HG03064 (cell line): ENCODE measurements around the gene STRIP1.
A peak's percentile ranks its signal among the peaks of the same experiment; 100 is the strongest.

Source experiments
- ATAC-seq: cut with Tn5 transposase; IDR thresholded peaks from one replicate; pipeline ENCODE4 v1.9.1; 2021; ENCODE audit warnings: low read depth; ENCODE audit not compliant: unreplicated experiment

Gene STRIP1, protein sequence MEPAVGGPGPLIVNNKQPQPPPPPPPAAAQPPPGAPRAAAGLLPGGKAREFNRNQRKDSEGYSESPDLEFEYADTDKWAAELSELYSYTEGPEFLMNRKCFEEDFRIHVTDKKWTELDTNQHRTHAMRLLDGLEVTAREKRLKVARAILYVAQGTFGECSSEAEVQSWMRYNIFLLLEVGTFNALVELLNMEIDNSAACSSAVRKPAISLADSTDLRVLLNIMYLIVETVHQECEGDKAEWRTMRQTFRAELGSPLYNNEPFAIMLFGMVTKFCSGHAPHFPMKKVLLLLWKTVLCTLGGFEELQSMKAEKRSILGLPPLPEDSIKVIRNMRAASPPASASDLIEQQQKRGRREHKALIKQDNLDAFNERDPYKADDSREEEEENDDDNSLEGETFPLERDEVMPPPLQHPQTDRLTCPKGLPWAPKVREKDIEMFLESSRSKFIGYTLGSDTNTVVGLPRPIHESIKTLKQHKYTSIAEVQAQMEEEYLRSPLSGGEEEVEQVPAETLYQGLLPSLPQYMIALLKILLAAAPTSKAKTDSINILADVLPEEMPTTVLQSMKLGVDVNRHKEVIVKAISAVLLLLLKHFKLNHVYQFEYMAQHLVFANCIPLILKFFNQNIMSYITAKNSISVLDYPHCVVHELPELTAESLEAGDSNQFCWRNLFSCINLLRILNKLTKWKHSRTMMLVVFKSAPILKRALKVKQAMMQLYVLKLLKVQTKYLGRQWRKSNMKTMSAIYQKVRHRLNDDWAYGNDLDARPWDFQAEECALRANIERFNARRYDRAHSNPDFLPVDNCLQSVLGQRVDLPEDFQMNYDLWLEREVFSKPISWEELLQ

GRCh38 chr1:110034451-110035235, at the start of gene STRIP1:
Gene STRIP1, plus strand, starts transcription at chr1:110034624. Its CDS starts 14 bp downstream, at chr1:110034638.
- ATAC-seq: peak; percentile 73

- ATAC-seq: no peak
Observed at GRCh38 chr1:109985247-109986053, 49.0 kb upstream of the STRIP1 start.

GRCh38 chr1:109986054-109986444, 48.4 kb upstream of the STRIP1 start:
- ATAC-seq: no peak

DNA sequence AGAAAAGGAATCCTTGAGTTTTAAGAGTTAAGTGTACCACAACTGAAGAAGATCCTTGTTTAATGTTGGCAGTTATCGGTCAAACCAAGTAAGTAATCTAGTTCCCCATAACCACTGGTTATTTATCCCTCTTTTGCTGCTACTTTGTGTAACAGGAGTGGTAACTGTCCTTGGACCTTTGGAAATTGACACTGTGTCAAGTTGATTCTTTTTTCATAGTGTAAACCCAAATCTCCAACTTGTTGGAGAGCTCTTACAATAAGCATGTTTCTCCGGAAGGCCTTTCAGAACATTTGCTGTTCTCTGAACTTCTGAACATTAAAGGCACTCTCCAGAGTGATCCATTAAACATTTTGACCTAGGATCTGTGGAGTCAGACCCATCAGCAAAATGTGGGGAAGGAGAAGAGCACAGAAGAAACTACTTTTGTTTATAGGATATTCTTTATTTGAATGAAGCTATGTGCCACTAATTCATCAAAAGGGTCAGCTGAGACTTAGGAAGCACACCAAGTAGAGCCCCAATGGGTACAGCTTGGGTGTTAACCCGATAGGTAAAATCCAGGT, 46.0 kb upstream of the STRIP1 start:
- no peak for ATAC-seq

DNA sequence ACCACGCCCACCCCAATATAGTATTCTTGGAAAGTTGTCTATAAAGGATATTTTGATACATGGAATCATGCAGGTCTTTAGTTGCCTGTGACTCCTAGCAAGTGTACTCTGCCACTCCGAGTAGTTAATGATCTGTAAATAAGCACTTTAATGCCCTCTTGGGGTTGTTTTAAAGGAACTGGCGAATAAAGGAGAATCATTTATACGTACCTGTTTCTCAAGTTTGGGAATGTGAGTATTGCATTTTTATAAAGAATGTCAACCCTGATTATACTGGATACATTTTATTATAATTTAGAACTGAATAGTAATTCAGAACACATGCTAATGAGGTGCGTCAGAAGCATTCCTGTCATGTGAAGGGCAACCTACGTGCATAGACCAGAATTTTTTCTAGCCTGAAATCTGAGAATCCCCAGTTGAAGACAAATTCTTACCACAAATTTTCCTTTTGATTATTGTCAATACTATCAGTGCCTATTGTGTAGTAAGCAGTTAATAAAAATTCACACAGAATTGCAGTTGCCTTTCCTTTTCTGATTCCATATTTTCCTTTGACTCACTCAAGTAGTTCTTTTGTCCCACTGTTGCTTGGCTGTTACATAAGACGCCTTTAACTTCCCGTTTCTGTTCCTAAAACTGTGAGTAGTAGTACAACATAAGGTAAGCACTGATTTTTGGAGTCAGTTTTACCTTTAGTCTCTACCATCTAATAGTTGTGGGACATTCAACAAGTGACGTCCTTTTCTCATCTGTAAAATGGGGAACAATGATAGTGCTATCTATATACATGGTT, 44.7 kb upstream of the STRIP1 start:
- ATAC-seq: no peak

- ATAC-seq: no peak
Observed at GRCh38 chr1:109990302-109990653, 44.1 kb upstream of the STRIP1 start.

DNA sequence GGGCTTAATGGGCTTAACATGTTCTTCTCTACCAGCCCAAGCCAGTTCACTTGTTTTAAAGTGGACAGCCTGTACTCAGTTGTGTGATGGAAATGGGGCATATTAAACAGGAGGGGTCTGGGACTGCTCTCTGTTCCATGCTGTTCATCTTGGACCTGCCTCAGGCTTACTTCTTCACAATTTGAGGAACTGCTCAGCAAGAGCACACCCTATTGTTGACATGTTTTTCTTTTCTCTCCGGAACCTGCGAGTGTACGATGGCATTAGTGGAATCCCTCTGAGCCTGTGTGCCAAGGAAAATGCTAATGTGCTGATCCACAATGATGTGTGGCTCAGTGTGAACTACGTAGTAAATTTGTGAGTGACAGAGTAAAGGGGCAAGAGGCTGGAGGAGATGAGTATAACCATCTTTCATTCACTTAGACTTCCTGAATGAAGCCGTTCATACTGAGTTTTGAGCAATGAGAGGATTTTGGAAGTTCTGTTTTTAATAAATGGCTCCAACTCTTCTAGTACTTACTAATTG, 43.0 kb upstream of the STRIP1 start:
- no peak for ATAC-seq

GRCh38 chr1:109993885-109994284, 40.5 kb upstream of the STRIP1 start:
- ATAC-seq: no peak

GRCh38 chr1:109994654-109995053, 39.8 kb upstream of the STRIP1 start:
- no peak for ATAC-seq

- ATAC-seq: no peak
Observed at GRCh38 chr1:109995536-109995935, 38.9 kb upstream of the STRIP1 start.

GRCh38 chr1:109996476-109996875, 37.9 kb upstream of the STRIP1 start:
- ATAC-seq: no peak

DNA sequence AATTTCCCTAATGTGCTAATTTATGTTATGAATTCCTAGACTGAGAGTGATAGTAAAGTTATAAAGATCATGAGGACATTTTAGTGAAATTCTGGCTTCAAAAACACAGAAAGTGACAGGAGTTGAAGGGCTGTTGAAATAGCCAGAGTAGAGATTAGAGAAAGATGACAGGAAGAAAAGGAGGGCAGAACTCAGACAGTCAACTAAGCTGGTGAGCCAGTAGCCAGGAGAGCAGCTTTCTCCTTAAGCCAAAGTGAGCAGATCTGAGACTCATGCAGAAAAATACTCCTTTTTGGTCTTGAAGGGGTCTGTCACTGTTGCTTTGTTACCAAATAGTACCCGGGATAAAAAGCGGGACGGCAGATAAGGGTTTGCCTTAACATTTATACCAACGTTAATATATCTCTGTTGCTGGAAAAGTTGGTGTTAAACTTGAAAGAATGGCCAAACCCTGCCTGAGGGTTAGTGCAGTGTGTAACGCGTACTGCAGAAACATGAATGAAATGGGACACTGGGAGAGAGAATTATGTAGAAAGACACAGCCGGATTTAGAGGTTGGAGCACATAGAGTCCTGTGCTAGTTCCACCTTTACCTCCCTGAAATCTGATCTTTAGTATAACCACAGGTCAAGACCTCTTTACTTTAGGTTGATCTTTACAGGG, 37.1 kb upstream of the STRIP1 start:
- no peak for ATAC-seq

- ATAC-seq: no peak
Observed at GRCh38 chr1:109997867-109998229, 36.6 kb upstream of the STRIP1 start.

DNA sequence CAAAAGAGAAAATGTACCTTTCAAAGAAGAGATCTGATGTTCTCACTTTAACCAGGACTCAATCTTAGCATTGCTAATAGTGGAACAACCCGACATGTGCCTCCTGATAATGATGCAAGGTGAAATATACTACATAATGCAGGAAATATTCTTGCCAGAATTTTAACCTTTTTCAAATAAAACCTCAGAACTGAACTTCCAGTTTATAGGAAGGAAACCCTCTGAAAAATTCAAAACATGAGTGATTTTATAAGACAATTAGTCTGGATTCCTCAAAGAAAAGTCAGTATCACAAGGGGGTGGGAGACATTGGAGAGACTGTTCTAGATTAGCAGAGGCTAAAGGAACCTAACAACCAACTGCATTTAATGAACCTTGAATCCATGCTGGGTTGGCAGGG, 31.7 kb upstream of the STRIP1 start:
- no peak for ATAC-seq

GRCh38 chr1:110003747-110004428, 30.5 kb upstream of the STRIP1 start:
- ATAC-seq: peak; percentile 68

GRCh38 chr1:110004583-110004982, 29.8 kb upstream of the STRIP1 start:
- ATAC-seq: no peak

- no peak for ATAC-seq
Observed at GRCh38 chr1:110005971-110006370, 28.5 kb upstream of the STRIP1 start.

DNA sequence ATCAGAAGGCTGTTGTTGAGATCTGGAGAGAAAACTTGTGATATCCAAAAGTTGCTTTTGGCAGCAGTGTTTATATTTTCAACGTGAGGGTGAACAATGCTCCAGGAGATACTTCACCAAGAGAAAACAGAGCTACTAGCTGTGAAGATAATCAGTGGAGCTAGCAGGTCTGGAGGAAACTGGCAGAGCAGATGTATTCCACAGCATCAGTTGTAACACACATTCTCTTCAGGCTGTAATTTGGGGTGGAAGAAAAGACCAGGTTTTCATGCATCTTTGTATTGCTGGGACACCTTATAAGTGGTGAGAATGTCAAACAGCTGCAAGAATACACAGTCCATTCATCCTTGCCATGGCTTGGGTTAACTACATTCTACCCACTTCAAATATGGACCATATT, 27.9 kb upstream of the STRIP1 start:
- no peak for ATAC-seq
